GM19238 (cell line): ENCODE results near the gene NOS1.

Experiments
- DNase-seq: peaks from one replicate; pipeline ENCODE4 v3.0.0; 2011; ENCODE audit warnings: low spot score; ENCODE audit not compliant: insufficient read length

NOS1 gene

DNA sequence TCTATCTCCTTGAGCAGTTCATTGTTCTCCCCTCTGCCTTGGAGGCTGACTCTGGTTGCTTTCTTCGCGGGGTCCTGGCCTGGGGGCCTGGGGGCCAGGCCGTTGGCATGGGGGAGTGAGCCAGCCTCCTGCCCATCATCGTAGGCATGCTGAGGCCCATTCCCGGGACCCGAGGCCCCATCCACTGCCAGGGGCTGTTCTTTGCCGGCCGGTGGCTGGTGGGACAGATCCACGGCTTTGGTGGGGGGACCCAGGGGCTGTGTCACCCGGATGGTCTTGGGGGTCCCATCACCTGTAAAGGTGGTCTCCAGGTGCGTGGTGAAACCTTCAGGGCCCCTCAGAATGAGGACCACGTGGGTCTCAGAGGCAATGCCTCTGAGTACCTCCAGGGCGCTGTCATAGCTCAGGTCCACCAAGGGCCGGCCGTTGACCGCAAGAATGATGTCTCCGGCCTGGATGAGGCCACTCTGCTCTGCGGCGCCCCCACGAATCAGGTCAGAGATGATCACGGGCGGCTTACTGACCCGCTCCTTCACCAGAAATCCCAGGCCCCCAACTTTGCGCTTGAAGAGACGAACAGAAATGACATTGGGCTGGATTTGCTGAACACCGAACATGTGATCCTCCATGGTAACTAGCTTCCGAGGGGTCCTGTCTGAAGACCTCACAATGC is 30.8 kb downstream of the NOS1 start:
- DNase-seq: no peak

DNA sequence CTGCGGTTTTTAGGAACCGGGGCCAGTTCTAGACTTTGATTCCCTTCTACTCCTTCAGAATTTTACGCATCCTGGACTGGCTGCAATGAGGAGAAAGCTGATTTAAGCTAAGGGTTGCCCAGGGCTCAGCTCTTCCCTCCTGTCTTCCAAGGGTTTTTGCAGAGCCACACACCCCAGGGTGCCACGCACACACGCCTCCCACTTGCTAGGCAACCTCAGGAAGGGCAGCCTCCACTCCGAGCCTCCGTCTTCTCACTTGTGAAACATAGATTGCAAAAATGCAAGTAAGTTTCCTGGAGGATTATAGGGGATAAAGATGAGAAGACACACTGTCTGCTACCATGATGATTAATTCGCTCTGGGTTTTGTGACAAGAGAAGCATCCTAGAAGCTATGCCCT is 31.7 kb downstream of the NOS1 start:
- DNase-seq: no peak

DNA sequence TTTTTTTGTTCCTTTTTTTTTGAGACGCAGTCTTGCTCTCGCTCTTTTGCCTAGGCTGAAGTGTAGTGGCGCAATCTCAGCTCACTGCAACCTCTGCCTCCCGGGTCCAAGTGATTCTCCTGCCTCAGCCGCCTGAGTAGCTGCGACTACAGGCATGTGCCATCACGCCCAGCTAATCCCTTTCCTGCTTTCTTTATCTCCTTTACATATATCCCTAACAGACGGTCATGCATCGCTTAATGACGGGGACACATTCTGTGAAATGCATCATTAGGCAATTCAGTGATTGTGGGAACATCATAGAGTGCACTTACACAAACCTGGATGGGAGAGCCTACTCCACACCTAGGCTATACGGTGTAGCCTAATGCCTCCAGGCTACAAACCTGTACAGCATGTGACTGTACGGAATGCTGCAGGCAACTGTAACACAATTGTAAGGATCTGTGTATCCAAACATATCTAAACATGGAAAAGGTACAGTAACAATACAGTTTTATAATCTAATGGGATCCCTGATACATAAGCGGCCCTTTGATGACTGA is 32.8 kb downstream of the NOS1 start:
- DNase-seq: no peak

DNA sequence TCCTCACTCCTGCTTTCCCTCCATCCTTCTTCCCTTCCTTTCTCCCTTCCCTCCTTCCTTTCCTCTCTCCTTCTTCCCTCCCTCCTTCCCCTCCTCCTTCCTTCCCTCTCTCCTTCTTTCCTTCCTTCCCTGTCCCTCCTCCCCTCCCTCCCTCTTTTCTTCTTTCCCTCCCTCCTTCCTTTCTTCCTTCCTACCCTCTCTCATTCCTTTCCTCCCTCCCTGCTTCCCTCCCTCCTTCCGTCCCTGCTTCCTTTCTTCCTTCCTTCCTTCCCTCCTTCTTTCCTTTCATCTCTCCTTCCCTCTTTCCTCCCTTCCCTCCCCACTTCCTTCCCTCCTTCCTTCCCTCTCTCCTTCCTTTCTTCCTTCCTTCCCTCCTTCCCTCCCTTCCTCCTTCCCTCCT is 39.0 kb downstream of the NOS1 start:
- no peak for DNase-seq

DNA sequence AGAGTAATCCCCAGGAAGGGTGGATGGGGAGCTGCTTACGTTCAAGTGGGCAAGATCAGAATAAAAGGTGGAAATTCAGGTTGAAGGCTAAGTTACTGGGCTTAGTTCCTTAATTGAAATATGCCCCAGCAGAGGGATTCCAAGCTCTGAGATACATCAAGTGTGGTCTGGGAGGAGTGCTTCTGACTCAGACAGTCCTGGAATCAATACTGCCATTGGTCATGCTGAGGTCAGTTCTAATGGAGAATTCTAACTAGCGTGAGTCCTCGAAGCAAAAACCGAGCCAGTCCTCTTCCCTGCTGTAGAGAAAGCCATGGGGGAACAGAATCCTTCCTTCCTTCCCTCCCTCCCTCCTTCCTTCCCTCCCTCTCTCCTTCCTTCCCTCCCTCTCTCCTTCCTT is 39.9 kb downstream of the NOS1 start:
- no peak for DNase-seq

- no peak for DNase-seq
Measured at GRCh38 chr12:117318591-117318990, 42.8 kb downstream of the NOS1 start.

DNA sequence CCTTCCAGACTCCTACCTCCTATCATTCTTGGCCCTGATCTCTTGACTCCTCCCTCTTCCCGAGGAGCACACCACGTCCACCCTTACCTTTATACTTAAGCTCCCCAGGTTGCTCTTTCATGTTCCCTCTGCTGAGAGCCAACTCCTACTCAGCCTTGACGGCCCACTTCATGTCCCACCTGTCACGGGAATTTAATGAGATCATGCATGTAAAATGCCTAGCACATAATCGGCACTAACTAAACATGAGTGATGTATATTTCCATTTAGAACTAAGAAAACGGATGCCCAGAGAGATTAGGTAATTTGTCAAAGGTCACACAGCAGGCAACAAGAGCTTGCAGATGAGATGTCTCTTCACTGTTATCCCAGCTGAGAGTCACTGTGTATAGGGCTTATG is 45.1 kb downstream of the NOS1 start:
- no peak for DNase-seq

- no peak for DNase-seq
Measured at GRCh38 chr12:117313926-117314325, 47.5 kb downstream of the NOS1 start.

- DNase-seq: no peak
Measured at GRCh38 chr12:117312770-117313169, 48.7 kb downstream of the NOS1 start.

DNA sequence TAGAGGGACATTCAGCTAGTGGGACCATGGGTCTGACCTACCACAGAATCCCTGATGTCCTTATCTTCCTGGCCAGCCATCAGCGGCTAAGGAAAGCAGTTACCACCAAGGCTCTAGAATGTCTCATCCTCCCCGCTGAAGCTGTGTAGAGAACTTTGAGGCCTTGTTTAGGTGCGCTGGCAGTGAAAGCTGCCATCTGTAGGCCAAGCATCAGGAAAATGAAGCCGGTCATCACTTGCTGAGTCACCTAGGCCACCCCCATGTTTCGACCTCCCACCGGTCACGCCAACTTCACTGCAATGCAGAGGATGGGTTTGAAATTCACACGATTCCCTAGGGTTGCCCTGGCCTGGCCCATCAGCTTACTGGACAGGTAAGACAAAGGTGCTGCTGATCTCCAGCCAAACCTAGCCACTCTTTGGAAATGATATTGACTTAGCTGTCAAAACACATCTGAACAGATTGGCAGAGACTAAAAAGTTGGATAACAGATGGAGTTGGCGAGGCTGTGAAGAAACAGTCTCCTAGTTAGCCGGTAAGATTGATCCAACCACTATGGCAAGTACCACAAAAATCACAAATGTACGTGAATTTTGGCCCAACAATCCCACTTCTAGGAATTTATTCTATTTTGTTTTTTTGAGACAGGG is 52.0 kb downstream of the NOS1 start:
- no peak for DNase-seq

DNA sequence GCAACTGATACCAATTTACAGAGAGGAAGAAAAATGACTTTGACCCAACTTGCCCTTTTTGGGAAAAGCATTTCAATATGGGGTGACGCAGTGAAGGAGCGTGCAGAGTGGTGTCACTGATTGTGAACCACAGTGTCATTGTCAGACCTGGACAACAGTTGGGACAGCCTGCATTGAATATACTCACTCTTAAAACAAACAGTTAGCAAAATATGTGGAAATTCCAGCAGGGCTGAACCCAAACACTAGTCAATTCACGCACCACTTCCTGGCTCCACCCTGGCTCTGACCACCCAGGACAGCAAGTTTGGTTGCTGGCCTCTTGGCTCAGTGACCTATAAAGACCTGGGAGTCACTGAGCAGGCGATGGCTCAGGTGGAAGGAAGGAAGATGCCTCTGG is 61.3 kb downstream of the NOS1 start:
- DNase-seq: no peak

- DNase-seq: no peak
Measured at GRCh38 chr12:117298648-117299225, 62.7 kb downstream of the NOS1 start.

DNA sequence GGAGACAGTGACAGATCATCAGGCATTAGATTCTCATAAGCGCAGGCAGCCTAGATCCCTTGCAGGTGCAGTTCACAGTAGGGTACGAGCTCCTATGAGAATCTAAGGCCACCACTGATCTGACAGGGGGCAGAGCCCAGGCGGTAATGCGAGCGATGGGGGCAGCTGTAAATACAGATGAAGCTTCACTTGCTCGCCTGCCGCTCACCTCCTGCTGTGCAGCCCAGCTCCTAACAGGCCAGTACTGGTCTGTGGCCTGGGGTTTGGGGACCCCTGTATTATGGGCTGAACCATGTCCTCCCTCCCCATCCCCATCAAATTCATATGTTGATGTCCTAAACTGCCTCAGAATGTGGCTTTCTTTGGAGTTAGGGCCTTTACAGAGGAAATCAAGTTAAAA is 63.2 kb downstream of the NOS1 start:
- no peak for DNase-seq

GRCh38 chr12:117294189-117294603 is 67.2 kb downstream of the NOS1 start:
- DNase-seq: no peak

GRCh38 chr12:117293510-117293909 is 67.9 kb downstream of the NOS1 start:
- no peak for DNase-seq

DNA sequence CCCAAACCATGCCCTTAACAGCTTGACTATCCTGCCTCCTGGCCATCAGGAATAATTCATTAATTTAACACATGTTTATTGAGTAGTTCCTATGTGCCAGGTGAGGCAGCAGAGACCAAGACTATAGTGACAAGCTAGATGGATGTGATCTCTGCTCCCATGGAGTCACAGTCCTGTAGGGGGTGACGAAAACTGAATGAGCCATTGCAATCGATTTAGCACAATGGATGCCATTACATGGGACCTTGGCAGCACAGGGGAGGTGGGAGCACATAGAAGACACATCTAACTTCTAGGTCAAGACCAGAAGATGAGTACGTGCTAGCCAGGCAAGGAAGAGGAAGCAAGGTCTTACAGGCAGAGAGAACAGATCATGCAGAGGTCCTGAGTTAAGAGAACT is 68.7 kb downstream of the NOS1 start:
- no peak for DNase-seq

DNA sequence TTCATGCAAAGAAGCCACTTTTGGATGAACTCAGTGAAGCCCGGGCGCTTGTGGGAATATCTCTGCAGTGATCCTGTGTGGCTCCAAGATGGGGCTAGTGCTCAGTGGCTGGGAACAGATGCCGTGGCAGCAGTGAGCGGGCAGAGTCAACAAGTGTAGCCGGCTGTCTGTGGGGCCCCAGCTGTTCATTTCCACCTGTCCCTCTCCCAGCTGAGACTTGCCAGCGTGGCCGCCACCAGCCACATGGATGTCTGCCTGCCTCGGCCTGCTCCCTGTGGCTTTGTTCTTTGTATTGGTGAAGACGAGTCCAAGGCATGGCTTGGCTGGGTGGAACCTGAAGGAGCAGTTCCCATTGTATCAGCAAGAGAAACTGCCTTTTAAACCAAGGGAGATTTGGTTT is 77.3 kb downstream of the NOS1 start:
- no peak for DNase-seq

- no peak for DNase-seq
Measured at GRCh38 chr12:117282490-117282889, 78.9 kb downstream of the NOS1 start.

GRCh38 chr12:117280019-117280680 is 81.3 kb downstream of the NOS1 start:
- DNase-seq: no peak

- DNase-seq: no peak
Measured at GRCh38 chr12:117279606-117280005, 81.8 kb downstream of the NOS1 start.

GRCh38 chr12:117277875-117278274 is 83.6 kb downstream of the NOS1 start:
- no peak for DNase-seq

DNA sequence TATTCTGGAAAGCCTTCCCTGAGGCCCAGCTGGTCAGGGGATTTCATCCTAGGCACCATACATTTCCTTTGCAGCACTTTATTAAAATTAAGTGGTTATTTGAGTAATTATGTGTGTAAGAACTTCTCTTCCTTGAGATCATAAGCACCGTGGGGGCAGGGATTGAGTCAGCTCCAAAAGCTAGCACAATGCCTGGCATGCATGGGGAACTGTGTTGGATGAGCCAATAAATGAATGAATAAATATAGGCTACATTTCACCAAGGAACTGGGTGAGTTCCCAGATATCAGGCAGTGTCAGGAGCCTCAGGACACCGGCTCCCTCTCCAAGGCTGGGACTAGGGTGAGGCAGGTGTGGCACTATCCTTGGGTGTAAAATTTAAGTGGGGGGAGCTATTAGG is 88.3 kb downstream of the NOS1 start:
- DNase-seq: no peak
